RWPE1 (cell line): ENCODE results near the gene HEMK1.

Experiments used
- CTCF ChIA-PET: fragments of 350-600 bp; sonication (Branson Sonifier 250); formaldehyde crosslinking; extraction: SDS; loops from one replicate; lab custom pipeline; 2021; lab: Yijun Ruan, JAX
- POLR2A ChIA-PET: fragments of 400-600 bp; formaldehyde crosslinking; extraction: SDS; loops from one replicate; lab custom pipeline; 2020; ENCODE audit warnings: antibody characterized with exemption; ENCODE audit not compliant: low non-redundant PET; lab: Yijun Ruan, JAX
- DNase-seq: peaks from one replicate; pipeline ENCODE4 v3.0.0; 2012; ENCODE audit warnings: low spot score
- H3K27ac ChIP-seq: fragments of 450-650 bp; 2 replicates; pipeline ENCODE4 v1.5.1; 2017
- CTCF ChIP-seq: fragments of 450-650 bp; conservative IDR thresholded peaks from 2 replicates; pipeline ENCODE4 v1.5.1; 2017; ENCODE audit warnings: low read depth, mild to moderate bottlenecking

The HEMK1 gene

GRCh38 chr3:50545781-50546180, 23.5 kb upstream of the HEMK1 start:
- CTCF ChIA-PET, result no interaction called here
- no peak for DNase-seq
- POLR2A ChIA-PET, result no interaction called here
- no peak overlapping the region for H3K27ac ChIP-seq
- TF ChIP-seq CTCF, result no peak

- POLR2A ChIA-PET, result no interaction called here
- H3K27ac ChIP-seq, result no peak overlapping the region
- no peak for TF ChIP-seq CTCF
- DNase-seq, result no peak
- CTCF ChIA-PET, result no interaction called here
Measured at GRCh38 chr3:50549226-50549625, 20.1 kb upstream of the HEMK1 start.

DNA sequence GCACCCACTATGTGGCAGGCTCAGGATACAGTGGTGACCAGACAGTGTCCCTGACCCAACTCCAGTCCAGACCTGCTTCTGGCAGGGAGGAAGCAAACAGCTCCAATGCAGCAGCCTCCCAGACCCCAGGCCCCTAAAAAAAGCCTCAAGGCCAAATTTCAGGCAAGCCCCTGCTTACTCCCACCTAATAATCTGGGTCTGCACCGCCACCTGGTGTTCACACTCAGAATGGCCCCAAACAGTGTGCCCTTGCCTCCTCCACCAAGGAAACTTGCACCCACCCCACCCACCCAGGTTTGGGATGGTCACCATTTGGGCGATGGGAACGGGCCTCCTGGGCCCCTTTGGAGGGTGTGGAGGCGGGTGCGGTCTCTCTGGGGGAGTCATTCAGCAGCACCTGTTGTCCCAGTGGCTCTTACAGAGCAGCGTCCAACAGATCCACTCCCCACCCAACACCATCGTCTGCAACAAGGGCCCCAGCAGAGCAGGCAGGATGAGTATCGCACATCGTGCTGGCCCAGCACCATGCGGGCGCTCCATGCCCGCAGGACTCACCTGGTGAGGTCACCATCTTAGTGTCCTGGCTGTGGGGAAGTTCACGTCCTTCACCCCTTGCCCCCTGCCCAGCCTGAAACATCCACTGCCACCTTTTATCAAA, 19.1 kb upstream of the HEMK1 start:
- POLR2A ChIA-PET, result no interaction called here
- CTCF ChIA-PET, result interaction anchor here (0.6 kb wide), 1 partner anchor 199 kb away, joined by 3 read pairs; the partner anchor contains the start of genes CYB561D2 and NPRL2
- DNase-seq, result peak; percentile 30
- peak; percentile 59 for TF ChIP-seq CTCF
- no peak overlapping the region for H3K27ac ChIP-seq

- CTCF ChIA-PET, result interaction anchor here (0.6 kb wide), 1 partner anchor 200 kb away, joined by 3 read pairs; the partner anchor contains the start of genes CYB561D2 and NPRL2
- POLR2A ChIA-PET, result no interaction called here
- H3K27ac ChIP-seq, result no peak overlapping the region
- no peak for TF ChIP-seq CTCF
- no peak for DNase-seq
Measured at GRCh38 chr3:50551054-50551659, 18.2 kb upstream of the HEMK1 start.

DNA sequence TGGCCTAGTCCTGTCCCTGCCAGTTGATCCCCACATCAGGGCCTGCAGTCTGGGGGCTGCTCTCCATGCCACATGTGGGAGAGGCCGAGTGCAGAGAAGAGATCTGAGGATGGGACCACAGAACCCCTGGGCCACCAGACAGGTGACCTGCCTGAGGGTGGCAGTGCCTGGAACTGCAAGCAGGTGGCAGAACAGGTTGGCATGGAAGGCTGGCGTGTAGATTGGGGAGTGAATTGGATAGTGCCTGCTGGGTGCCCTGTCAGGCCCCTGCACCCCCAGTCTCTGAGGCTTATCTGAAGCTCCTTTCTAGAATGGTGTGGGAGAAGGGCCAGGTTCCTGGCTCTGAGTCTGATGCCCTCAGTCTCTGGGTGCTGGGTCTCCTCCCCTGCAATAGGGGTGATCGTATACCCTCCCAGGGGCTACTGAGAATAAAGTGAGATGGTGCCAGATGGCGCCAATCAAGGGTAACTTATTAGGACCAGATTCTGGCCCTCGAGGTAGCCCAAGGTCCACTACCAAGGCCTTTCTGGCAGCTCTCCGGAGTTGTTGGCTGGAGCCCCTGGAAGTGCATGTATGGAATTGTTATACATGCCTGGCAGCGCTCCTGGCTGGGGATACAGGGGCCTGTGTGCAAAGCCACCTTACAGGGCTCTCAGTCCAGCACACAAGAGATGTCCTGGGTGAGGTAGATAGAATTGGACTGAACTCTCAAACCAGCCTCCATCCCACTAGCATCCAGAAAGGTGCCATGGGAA, 17.5 kb upstream of the HEMK1 start:
- CTCF ChIA-PET, result no interaction called here
- POLR2A ChIA-PET, result no interaction called here
- H3K27ac ChIP-seq, result no peak overlapping the region
- TF ChIP-seq CTCF, result no peak
- no peak for DNase-seq

GRCh38 chr3:50552598-50552997, 16.7 kb upstream of the HEMK1 start:
- no peak overlapping the region for H3K27ac ChIP-seq
- POLR2A ChIA-PET, result no interaction called here
- no peak for TF ChIP-seq CTCF
- no peak for DNase-seq
- CTCF ChIA-PET, result no interaction called here
